ENCODE measurements around the gene BABAM2. TPM values are rescaled to one million over a fixed set of nuclear protein-coding genes. Genes with fewer than 3 reads are reported as not detected.
"Not testable (repeated sequence)": the region's sequence is repeated elsewhere in the genome, so short reads cannot be mapped to it uniquely, and the experiment has no call there.

Gene BABAM2
- total RNA-seq, 2 donors from 2014 or later: 39.1 to 43.1 TPM

GRCh38 chr2:27873091-27873490, 17.4 kb upstream of the BABAM2 start:
- intact Hi-C loops (cut with DNase I): no loop called here
- DNase-seq (ENCODE audit: low spot score): no peak

GRCh38 chr2:27875089-27875881, 15.2 kb upstream of the BABAM2 start:
- no peak for DNase-seq (ENCODE audit: low spot score)
- intact Hi-C loops (cut with DNase I): no loop called here

GRCh38 chr2:27878825-27879224, 11.7 kb upstream of the BABAM2 start:
- intact Hi-C loops (cut with DNase I): no loop called here
- DNase-seq (ENCODE audit: low spot score): no peak

GRCh38 chr2:27881815-27882583, 8.5 kb upstream of the BABAM2 start:
- not testable (repeated sequence) for DNase-seq (ENCODE audit: low spot score)
- intact Hi-C loops (cut with DNase I): loop anchor here in 1 of 2 donors (10.0 kb wide), 2 partner anchors 77 to 177 kb away; no protein-coding TSS in a partner anchor

GRCh38 chr2:27882584-27882922, 8.0 kb upstream of the BABAM2 start:
- intact Hi-C loops (cut with DNase I): loop anchor here in 1 of 2 donors (10.0 kb wide), 2 partner anchors 78 to 178 kb away; no protein-coding TSS in a partner anchor

GRCh38 chr2:27884601-27885000, 5.9 kb upstream of the BABAM2 start:
- DNase-seq (ENCODE audit: low spot score): no peak
- intact Hi-C loops (cut with DNase I): loop anchor here in 1 of 2 donors (10.0 kb wide), 2 partner anchors 80 to 180 kb away; no protein-coding TSS in a partner anchor

More at GRCh38 chr2:27882584-27882922, 8.0 kb upstream of the BABAM2 start:
- not testable (repeated sequence) for DNase-seq (ENCODE audit: low spot score)

DNA sequence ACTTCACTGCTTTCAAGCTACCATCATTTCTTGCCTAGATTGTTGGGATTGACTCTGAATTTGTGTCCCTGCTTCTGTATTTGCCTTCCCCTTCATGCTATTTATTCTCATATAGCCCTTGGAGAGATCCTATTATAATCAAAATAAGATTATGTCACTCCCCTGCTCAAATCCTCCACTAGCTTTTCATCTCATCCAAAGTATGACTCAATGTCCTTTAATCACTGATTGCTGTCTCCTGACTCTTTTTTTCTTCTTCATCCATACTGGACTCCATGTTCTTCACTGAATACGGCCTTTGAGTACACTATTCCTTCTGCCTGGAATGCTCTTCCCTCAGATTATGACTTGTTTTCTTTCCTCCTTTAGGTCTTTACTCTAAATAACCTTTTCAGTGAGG, 5.3 kb upstream of the BABAM2 start:
- no peak for DNase-seq (ENCODE audit: low spot score)
- intact Hi-C loops (cut with DNase I): loop anchor here in 1 of 2 donors (5.0 to 10.0 kb wide), 3 partner anchors 80 to 512 kb away; no protein-coding TSS in a partner anchor

- intact Hi-C loops (cut with DNase I): loop anchor here in 1 of 2 donors (5.0 to 10.0 kb wide), 3 partner anchors 81 to 512 kb away; no protein-coding TSS in a partner anchor
- DNase-seq (ENCODE audit: low spot score): no peak
Measured at GRCh38 chr2:27885661-27886060, 4.9 kb upstream of the BABAM2 start.

DNA sequence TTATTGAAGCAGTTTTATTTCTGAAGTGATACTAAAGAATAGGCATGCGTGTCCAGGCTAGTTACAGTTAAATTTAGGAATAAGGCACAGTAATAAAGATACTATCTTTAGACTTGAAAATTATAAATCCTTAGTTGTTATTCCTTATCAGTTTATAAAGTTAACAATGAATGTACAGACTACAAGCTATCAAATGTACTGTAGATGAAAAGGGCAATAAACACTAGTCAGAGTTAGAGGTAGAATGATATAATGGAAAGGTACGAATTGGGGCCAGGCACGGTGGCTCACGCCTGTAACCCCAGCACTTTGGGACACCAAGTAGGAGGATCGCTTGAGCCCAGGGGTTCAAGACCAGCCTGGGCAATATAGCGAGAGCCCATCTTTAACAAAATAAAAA, 4.2 kb upstream of the BABAM2 start:
- no peak for DNase-seq (ENCODE audit: low spot score)
- intact Hi-C loops (cut with DNase I): loop anchor here in 1 of 2 donors (5.0 to 10.0 kb wide), 3 partner anchors 82 to 511 kb away; no protein-coding TSS in a partner anchor

GRCh38 chr2:27887111-27887510, 3.4 kb upstream of the BABAM2 start:
- intact Hi-C loops (cut with DNase I): loop anchor here in 1 of 2 donors (5.0 to 10.0 kb wide), 3 partner anchors 82 to 510 kb away; no protein-coding TSS in a partner anchor
- no peak for DNase-seq (ENCODE audit: low spot score)

DNA sequence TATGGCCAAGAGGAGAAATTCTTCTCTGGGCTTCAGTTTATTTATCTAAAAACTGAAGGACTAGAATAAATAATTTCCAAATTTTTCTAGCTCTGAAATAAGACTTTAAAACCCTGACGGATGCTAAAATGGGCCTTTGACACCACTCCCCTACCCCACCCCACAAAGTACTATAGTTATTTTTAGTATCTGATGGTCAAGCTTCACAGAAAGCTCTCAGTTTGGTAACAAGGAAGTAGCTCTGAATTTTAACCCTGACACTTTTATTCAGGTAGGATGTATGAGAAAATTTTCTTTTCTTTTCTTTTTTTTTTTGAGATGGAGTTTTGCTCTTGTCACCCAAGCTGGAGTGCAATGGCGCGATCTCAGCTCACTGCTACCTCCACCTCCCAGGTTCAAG, 2.7 kb upstream of the BABAM2 start:
- DNase-seq (ENCODE audit: low spot score): no peak
- intact Hi-C loops (cut with DNase I): loop anchor here in 1 of 2 donors (5.0 to 10.0 kb wide), 3 partner anchors 83 to 509 kb away; no protein-coding TSS in a partner anchor

DNA sequence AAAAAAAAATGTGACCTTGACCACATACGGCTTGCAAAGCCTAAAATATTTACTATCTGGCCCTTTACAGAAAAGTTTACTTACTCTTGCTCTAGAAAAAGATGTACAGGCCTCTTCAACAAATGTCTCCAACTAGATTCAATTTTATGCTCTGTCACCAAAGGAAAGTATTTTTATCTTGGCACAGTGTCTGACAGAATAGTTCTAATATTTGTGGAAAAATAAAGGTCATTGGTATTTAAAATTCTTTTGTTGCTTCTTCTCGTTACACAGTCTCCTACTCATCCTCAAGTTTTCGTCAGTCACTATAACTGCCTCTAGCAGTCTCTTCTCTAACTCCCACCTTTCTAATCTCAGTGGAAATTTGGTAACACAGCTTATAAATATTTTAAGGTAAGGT, 1.7 kb upstream of the BABAM2 start:
- intact Hi-C loops (cut with DNase I): loop anchor here in 1 of 2 donors (5.0 to 10.0 kb wide), 3 partner anchors 84 to 509 kb away; no protein-coding TSS in a partner anchor
- no peak for DNase-seq (ENCODE audit: low spot score)

DNA sequence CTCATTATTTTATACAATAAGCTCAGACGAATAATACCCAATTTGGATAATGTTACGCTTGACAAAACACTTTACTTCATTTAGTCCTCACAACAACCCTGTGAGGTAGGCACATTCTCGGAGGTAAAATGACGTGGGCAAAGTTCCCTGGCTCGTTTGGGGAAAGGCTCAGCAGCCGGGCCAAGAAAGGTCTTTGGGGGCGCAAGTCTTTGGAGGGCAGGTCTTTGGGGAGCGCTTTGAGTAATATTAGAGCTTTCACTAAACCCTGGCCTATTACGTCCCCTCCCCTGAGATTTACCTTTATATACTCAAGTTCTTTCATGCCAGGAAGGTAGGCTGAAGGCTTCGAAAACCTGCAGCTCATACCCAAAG, 769 bp upstream of the BABAM2 start:
- intact Hi-C loops (cut with DNase I): loop anchor here (5.0 to 10.0 kb wide), 4 partner anchors 85 to 508 kb away; partner anchors contain the start of gene FOSL2 (in 1 of the 2)
- no peak for DNase-seq (ENCODE audit: low spot score)

GRCh38 chr2:27890924-27891672, 569 bp downstream of the BABAM2 start:
- intact Hi-C loops (cut with DNase I): loop anchor here in 1 of 2 donors (10.0 kb wide), 1 partner anchor 504 kb away; the partner anchor contains the start of gene FOSL2
- DNase-seq (ENCODE audit: low spot score): peak; percentile 97

DNA sequence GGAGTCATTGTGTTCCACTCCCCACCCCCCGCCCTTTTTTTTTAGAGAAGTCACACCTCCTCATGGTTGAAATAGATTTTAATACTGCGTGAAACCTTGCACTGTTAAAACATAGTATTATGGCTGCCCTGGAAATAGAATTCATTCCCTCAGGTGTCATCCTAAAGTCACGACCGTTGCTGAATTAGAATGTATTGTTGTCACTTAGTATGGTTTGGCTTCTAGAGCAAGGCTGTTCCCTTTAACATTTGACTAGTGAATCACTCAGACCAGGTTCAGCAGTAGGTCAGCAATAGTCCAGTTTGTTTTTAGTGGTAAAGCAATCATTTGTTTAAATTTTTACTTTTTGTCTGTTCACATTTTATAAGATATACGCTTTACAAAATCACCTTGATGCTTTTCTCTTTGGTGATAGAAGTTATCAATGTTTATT, 1.2 kb downstream of the BABAM2 start:
- DNase-seq (ENCODE audit: low spot score): no peak
- intact Hi-C loops (cut with DNase I): loop anchor here in 1 of 2 donors (10.0 kb wide), 1 partner anchor 503 kb away; the partner anchor contains the start of gene FOSL2

DNA sequence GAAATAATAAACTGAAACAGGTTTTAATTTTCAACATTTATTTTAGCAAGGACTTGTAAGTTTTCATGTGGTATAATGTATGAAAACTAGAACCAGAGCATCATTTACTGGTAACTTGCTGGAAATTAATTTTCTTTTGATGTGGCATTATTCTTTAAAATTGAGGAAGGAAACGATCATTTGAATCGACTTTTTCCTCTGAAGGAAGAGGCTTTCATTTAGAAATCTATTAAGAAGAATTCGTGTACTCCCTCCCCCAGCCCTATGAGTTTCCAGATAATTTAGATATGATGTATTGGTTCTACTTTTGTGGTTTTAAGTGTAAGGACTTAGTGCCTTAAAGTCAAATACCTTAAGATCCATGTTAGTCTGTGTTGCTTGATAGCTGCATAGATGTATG, 2.5 kb downstream of the BABAM2 start:
- intact Hi-C loops (cut with DNase I): loop anchor here in 1 of 2 donors (10.0 kb wide), 1 partner anchor 502 kb away; the partner anchor contains the start of gene FOSL2
- DNase-seq (ENCODE audit: low spot score): no peak

- DNase-seq (ENCODE audit: low spot score): no peak
- intact Hi-C loops (cut with DNase I): loop anchor here in 1 of 2 donors (10.0 kb wide), 1 partner anchor 497 kb away; the partner anchor contains the start of gene FOSL2
Measured at GRCh38 chr2:27897717-27898116, 7.2 kb downstream of the BABAM2 start.

- intact Hi-C loops (cut with DNase I): no loop called here
- no peak for DNase-seq (ENCODE audit: low spot score)
Measured at GRCh38 chr2:27901234-27901633, 10.7 kb downstream of the BABAM2 start.

- no peak for DNase-seq (ENCODE audit: low spot score)
- intact Hi-C loops (cut with DNase I): no loop called here
Measured at GRCh38 chr2:27902098-27902497, 11.6 kb downstream of the BABAM2 start.
